Subcutaneous abdominal adipose tissue (tissue), 5 donors: ENCODE results near the gene LRP3.
"Not testable (repeated sequence)": the region's sequence is repeated elsewhere in the genome, so short reads cannot be mapped to it uniquely, and the experiment has no call there.

ENCODE experiments used
- H3K27ac ChIP-seq: one replicate; pipeline ENCODE4 v1.7.0; 2013; ENCODE audit warnings: low read depth, mild to moderate bottlenecking, inconsistent platforms, low read length, moderate library complexity
- H3K27me3 ChIP-seq, 5 donors: one replicate each; pipeline ENCODE4 v1.7.0; 2013; ENCODE audit warnings: low read length in 5 of 5, inconsistent platforms in 1 of 5; ENCODE audit not compliant: control insufficient read depth in 5 of 5, insufficient read depth in 4 of 5
- H3K36me3 ChIP-seq, 5 donors: one replicate each; pipeline ENCODE4 v1.7.0; 2013; ENCODE audit warnings: low read length in 5 of 5; ENCODE audit not compliant: control insufficient read depth in 5 of 5, insufficient read depth in 5 of 5
- H3K4me1 ChIP-seq, 5 donors: one replicate each; pipeline ENCODE4 v1.7.0; 2013; ENCODE audit warnings: low read length in 5 of 5, mild to moderate bottlenecking in 3 of 5, moderate library complexity in 1 of 5; ENCODE audit not compliant: control insufficient read depth in 5 of 5, insufficient read depth in 5 of 5
- H3K4me3 ChIP-seq, 5 donors: one replicate each; pipeline ENCODE4 v1.7.0; 2013; ENCODE audit warnings: low read length in 5 of 5, low read depth in 1 of 5
- H3K9ac ChIP-seq, 5 donors: one replicate each; pipeline ENCODE4 v1.7.0; 2013; ENCODE audit warnings: low read length in 5 of 5, mild to moderate bottlenecking in 4 of 5, moderate library complexity in 3 of 5
- H3K9me3 ChIP-seq, 5 donors: one replicate each; pipeline ENCODE4 v1.7.0; 2013; ENCODE audit warnings: low read length in 5 of 5; ENCODE audit not compliant: control insufficient read depth in 5 of 5
- donor health status: healthy.
- donor health status: healthy.
- donor health status: healthy.
- donor health status: healthy.
- donor health status: healthy.

The LRP3 gene

GRCh38 chr19:33207040-33207620 lies 13.0 kb downstream of the LRP3 start:
- Histone ChIP-seq H3K27ac (no peak overlapping the region), H3K4me1 (peaks cover 4 to 40% (median 23%) of the 10 kb centered on the region in 5 donors), H3K36me3 (peaks cover 0 to 76% (median 38%) of the 10 kb centered on the region in 5 donors), H3K27me3 (no peaks in the 10 kb centered on the region), H3K4me3 (no peak overlapping the region), H3K9ac (no peak overlapping the region), H3K9me3 (no peaks in the 10 kb centered on the region)

GRCh38 chr19:33207903-33208302 lies 13.8 kb downstream of the LRP3 start:
- Histone ChIP-seq H3K4me1 (peaks cover 4 to 48% (median 23%) of the 10 kb centered on the region in 5 donors), H3K4me3 (no peak overlapping the region)

GRCh38 chr19:33208371-33208895 lies 14.3 kb downstream of the LRP3 start:
- Histone ChIP-seq H3K36me3 (peaks cover 0 to 65% (median 30%) of the 10 kb centered on the region in 5 donors), H3K9ac (no peak overlapping the region), H3K27me3 (no peaks in the 10 kb centered on the region), H3K27ac (no peak overlapping the region), H3K4me3 (no peak overlapping the region), H3K4me1 (peaks cover 4 to 49% (median 23%) of the 10 kb centered on the region in 5 donors), H3K9me3 (no peaks in the 10 kb centered on the region)

More at GRCh38 chr19:33207903-33208302, 13.8 kb downstream of the LRP3 start:
- Histone ChIP-seq H3K36me3 (peaks cover 0 to 70% (median 35%) of the 10 kb centered on the region in 5 donors), H3K9ac (no peak overlapping the region), H3K27me3 (no peaks in the 10 kb centered on the region), H3K9me3 (no peaks in the 10 kb centered on the region), H3K27ac (no peak overlapping the region)

- no peak overlapping the region for H3K27ac ChIP-seq
- no peak overlapping the region for H3K4me3 ChIP-seq
- H3K4me1 ChIP-seq, result peaks cover 4 to 56% (median 23%) of the 10 kb centered on the region in 5 donors
- no peaks in the 10 kb centered on the region for H3K9me3 ChIP-seq
- no peaks in the 10 kb centered on the region for H3K27me3 ChIP-seq
- peaks cover 0 to 58% (median 27%) of the 10 kb centered on the region in 5 donors for H3K36me3 ChIP-seq
- H3K9ac ChIP-seq, result no peak overlapping the region
Measured at GRCh38 chr19:33208904-33209849, 15.0 kb downstream of the LRP3 start.

GRCh38 chr19:33209850-33210230 lies 15.7 kb downstream of the LRP3 start:
- not testable (repeated sequence) for H3K9me3 ChIP-seq, H3K27ac ChIP-seq, H3K27me3 ChIP-seq, H3K4me3 ChIP-seq, H3K9ac ChIP-seq
- peaks cover 0 to 52% (median 22%) of the 10 kb centered on the region in 5 donors for H3K36me3 ChIP-seq
- H3K4me1 ChIP-seq, result peaks cover 4 to 59% (median 23%) of the 10 kb centered on the region in 5 donors

- Histone ChIP-seq H3K4me1 (peaks cover 4 to 59% (median 23%) of the 10 kb centered on the region in 5 donors), H3K4me3 (no peak overlapping the region), H3K9me3 (no peaks in the 10 kb centered on the region), H3K27me3 (no peaks in the 10 kb centered on the region), H3K27ac (no peak overlapping the region), H3K9ac (no peak overlapping the region), H3K36me3 (peaks cover 0 to 46% (median 19%) of the 10 kb centered on the region in 5 donors)
Measured at GRCh38 chr19:33210266-33210940, 16.3 kb downstream of the LRP3 start.

GRCh38 chr19:33211794-33212435 lies 17.8 kb downstream of the LRP3 start:
- no peak overlapping the region for H3K4me3 ChIP-seq
- peaks cover 0 to 31% (median 13%) of the 10 kb centered on the region in 5 donors for H3K36me3 ChIP-seq
- peaks cover 4 to 63% (median 23%) of the 10 kb centered on the region in 5 donors for H3K4me1 ChIP-seq
- no peak overlapping the region for H3K9ac ChIP-seq
- H3K9me3 ChIP-seq, result no peaks in the 10 kb centered on the region
- H3K27me3 ChIP-seq, result no peaks in the 10 kb centered on the region
- H3K27ac ChIP-seq, result no peak overlapping the region

- no peaks in the 10 kb centered on the region for H3K27me3 ChIP-seq
- H3K4me3 ChIP-seq, result no peak overlapping the region
- no peak overlapping the region for H3K27ac ChIP-seq
- H3K36me3 ChIP-seq, result peaks cover 0 to 26% (median 13%) of the 10 kb centered on the region in 5 donors
- H3K9me3 ChIP-seq, result no peaks in the 10 kb centered on the region
- no peak overlapping the region for H3K9ac ChIP-seq
- peaks cover 4 to 60% (median 22%) of the 10 kb centered on the region in 5 donors for H3K4me1 ChIP-seq
Measured at GRCh38 chr19:33212436-33213172, 18.5 kb downstream of the LRP3 start.

- Histone ChIP-seq H3K27me3 (no peaks in the 10 kb centered on the region), H3K4me3 (no peak overlapping the region), H3K36me3 (peaks cover 0 to 24% (median 15%) of the 10 kb centered on the region in 5 donors), H3K9ac (no peak overlapping the region), H3K4me1 (peaks cover 0 to 56% (median 6%) of the 10 kb centered on the region in 5 donors), H3K27ac (no peak overlapping the region), H3K9me3 (no peaks in the 10 kb centered on the region)
Measured at GRCh38 chr19:33214596-33214995, 20.5 kb downstream of the LRP3 start.
